ENCODE measurements around the gene BNIPL.

BNIPL gene

DNA sequence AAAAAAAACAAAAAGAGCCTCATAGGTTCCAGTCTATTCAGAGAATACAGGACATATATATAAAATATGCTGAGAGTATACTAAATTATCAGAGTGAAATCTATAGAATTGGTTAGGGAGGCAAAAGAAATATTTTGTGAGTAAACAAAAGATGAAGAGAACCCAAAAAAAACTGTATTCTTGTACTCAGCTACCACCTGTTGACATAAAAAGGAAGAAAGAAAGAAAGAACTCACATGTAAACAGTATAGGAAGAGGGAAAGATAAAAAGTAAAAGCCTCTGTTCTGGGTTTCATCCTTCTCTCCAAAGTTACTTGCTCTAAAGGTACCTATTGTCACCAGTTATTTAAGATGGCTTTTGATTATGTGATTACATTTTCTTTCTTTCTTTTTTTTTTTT lies 9.9 kb upstream of the BNIPL start:
- DNase-seq (ENCODE audit: low read depth), result no peak
- no peak overlapping the region for H3K4me3 ChIP-seq (ENCODE audit: low read length)
- TF ChIP-seq, protein P1, sequence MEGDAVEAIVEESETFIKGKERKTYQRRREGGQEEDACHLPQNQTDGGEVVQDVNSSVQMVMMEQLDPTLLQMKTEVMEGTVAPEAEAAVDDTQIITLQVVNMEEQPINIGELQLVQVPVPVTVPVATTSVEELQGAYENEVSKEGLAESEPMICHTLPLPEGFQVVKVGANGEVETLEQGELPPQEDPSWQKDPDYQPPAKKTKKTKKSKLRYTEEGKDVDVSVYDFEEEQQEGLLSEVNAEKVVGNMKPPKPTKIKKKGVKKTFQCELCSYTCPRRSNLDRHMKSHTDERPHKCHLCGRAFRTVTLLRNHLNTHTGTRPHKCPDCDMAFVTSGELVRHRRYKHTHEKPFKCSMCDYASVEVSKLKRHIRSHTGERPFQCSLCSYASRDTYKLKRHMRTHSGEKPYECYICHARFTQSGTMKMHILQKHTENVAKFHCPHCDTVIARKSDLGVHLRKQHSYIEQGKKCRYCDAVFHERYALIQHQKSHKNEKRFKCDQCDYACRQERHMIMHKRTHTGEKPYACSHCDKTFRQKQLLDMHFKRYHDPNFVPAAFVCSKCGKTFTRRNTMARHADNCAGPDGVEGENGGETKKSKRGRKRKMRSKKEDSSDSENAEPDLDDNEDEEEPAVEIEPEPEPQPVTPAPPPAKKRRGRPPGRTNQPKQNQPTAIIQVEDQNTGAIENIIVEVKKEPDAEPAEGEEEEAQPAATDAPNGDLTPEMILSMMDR (conservative IDR thresholded peaks at IDR 0.05; ENCODE audit: low read depth, low read length), result no peak

DNA sequence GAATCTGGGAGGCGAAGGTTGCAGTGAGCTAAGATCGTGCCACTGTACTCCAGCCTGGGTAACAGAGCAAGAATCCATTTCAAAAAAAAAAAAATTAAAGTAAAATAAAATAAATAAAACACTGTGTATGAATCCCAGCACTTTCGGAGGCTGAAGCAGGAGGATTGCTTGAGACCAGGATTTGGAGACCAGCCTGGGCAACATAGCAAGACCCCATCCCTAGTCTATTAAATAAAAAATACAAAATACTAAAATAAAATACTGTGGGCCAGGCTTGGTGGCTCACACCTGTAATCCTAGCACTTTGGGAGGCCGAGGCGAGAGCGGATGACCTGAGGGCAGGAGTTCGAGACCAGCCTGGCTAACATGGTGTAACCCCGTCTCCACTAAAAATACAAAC lies 4.2 kb upstream of the BNIPL start:
- DNase-seq (ENCODE audit: low read depth), result no peak
- no peak overlapping the region for H3K4me3 ChIP-seq (ENCODE audit: low read length)
- TF ChIP-seq, protein P1 (conservative IDR thresholded peaks at IDR 0.05; ENCODE audit: low read depth, low read length), result no peak

DNA sequence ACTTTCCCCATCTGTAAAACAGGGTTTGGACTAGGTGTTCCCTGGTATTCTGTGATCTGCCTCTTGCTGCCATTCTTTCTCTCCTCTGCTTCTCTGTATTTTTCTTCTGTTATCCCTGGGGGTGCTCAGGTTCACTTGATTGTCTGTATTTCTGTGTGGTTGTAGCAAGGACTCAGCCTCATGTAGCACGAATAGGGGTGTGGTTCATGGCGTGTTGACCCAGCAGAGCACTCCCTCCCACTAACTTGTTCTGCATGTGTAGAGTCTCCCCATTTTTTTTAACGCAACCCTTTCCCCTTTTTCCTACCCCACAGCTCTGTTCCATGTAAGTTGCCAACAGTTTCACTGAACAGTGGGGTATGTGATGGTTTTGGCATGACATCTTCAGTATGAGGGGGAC lies 1.2 kb upstream of the BNIPL start:
- DNase-seq (ENCODE audit: low read depth), result no peak
- H3K4me3 ChIP-seq (ENCODE audit: low read length), result no peak overlapping the region
- TF ChIP-seq, protein P1 (conservative IDR thresholded peaks at IDR 0.05; ENCODE audit: low read depth, low read length), result no peak

DNA sequence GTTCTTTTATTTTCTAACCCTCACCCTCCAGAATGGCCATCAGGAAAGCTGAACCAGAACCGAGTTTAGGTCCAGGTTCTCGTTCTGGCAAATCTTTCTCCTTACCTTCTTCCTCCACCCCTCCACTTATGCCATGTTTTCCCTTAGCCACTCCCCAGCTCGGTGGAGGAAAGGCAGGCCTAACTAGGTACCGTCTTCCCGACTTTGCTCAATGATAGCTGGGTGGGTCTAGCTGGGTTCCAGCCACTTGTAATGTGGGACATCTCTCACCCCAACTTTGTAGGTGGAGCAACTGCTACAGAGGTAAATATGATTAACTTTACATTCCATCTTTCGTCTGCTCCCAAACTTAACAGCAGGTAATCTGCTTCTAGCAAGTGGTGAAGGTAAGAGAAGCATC lies 646 bp downstream of the BNIPL start:
- no peak overlapping the region for H3K4me3 ChIP-seq (ENCODE audit: low read length)
- TF ChIP-seq, protein P1 (conservative IDR thresholded peaks at IDR 0.05; ENCODE audit: low read depth, low read length), result no peak
- DNase-seq (ENCODE audit: low read depth), result no peak

DNA sequence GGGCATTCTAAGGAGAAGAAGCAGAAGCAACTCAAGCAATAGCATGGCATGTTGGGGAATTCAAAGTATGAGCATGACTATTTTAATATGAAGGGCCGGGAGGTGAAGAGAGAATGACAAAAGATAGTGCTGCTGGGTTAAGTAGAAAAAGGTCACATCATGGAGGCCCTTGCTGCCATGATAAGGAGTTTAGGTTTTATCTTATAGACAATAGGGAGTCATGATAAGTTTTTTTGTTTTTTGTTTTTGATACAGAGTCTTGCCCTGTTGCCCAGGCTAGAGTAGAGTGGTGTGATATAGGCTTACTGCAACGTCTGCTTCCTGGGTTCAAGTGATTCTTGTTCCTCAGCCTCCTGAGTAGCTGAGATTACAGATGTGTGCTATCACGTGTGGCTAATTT lies 3.1 kb downstream of the BNIPL start:
- H3K4me3 ChIP-seq (ENCODE audit: low read length), result no peak overlapping the region
- TF ChIP-seq, protein P1 (conservative IDR thresholded peaks at IDR 0.05; ENCODE audit: low read depth, low read length), result no peak
- DNase-seq (ENCODE audit: low read depth), result no peak

DNA sequence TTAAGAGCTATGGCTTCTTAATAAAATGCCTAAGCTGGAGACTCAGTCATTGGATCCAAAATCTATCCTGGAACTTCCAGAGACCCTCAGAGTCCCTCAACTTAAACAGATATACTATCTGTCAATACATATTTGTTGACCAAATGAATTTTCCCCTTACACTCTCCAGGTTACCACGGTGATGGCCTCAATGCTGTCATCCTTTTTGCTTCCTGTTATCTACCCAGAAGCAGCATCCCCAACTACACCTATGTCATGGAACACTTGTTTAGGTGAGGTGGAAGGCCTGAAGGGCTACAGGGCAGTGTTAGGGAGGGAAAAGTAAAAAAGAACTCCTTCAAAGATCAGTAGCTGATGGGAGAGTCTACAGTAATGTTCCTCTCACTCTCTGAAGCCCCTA lies 6.8 kb downstream of the BNIPL start:
- DNase-seq (ENCODE audit: low read depth), result no peak
- H3K4me3 ChIP-seq (ENCODE audit: low read length), result no peak overlapping the region
- TF ChIP-seq, protein P1 (conservative IDR thresholded peaks at IDR 0.05; ENCODE audit: low read depth, low read length), result no peak

DNA sequence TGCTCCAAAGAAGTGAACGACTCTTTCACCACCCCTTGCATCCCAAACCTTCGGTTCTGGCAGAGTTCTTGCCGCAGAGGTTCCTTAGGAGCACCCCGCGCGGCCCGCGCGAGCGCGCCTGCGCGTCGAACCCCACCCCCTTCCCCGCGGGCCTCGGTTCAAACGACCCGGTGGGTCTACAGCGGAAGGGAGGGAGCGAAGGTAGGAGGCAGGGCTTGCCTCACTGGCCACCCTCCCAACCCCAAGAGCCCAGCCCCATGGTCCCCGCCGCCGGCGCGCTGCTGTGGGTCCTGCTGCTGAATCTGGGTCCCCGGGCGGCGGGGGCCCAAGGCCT lies 11.2 kb downstream of the BNIPL start, which contains the start of gene C1orf56:
C1orf56 (plus strand) TSS at position 161 of the 334 bp plus-strand sequence; CDS start at position 258, 97 bp downstream.
- TF ChIP-seq, protein P1 (conservative IDR thresholded peaks at IDR 0.05; ENCODE audit: low read depth, low read length), result no peak
- H3K4me3 ChIP-seq (ENCODE audit: low read length), result peak within 1 kb of the TSS; percentile 79
- DNase-seq (ENCODE audit: low read depth), result no peak
